HFF-Myc (cell line): ENCODE results near the gene HIRIP3.
"Not testable (repeated sequence)": the region's sequence is repeated elsewhere in the genome, so short reads cannot be mapped to it uniquely, and the experiment has no call there.

Experiments
- DNase-seq: peaks from one replicate; pipeline ENCODE4 v3.0.0-alpha.2; 2011; ENCODE audit warnings: low read depth; ENCODE audit errors: extremely low read depth
- H3K4me3 ChIP-seq: replicated peaks from 2 replicates; pipeline ENCODE4 v1.5.1; 2011; ENCODE audit warnings: low read depth, mild to moderate bottlenecking, control low read depth, low read length
- CTCF ChIP-seq: IDR thresholded peaks from 2 replicates; pipeline ENCODE4 v1.5.1; 2012; ENCODE audit warnings: mild to moderate bottlenecking, low read depth, low read length, control low read depth; ENCODE audit errors: missing control alignments

Gene HIRIP3

GRCh38 chr16:30025156-30025555, 29.7 kb upstream of the HIRIP3 start:
- no peak for TF ChIP-seq CTCF
- no peak overlapping the region for H3K4me3 ChIP-seq
- DNase-seq = no peak

GRCh38 chr16:30024451-30024850, 29.0 kb upstream of the HIRIP3 start:
- TF ChIP-seq CTCF = no peak
- no peak overlapping the region for H3K4me3 ChIP-seq
- DNase-seq = no peak

GRCh38 chr16:30023586-30023985, 28.2 kb upstream of the HIRIP3 start:
- no peak for TF ChIP-seq CTCF
- DNase-seq = no peak
- H3K4me3 ChIP-seq = no peak overlapping the region

- H3K4me3 ChIP-seq = no peak within 1 kb of the TSS
- no peak for DNase-seq
- TF ChIP-seq CTCF = no peak
Measured at GRCh38 chr16:30022887-30023286, 27.5 kb upstream of the HIRIP3 start, which contains the start of gene C16orf92. TSS of gene C16orf92 (plus strand) at chr16:30023198. CDS start at chr16:30023341, 143 bp downstream.

GRCh38 chr16:30018731-30019158, 23.3 kb upstream of the HIRIP3 start:
- TF ChIP-seq CTCF = no peak
- no peak overlapping the region for H3K4me3 ChIP-seq
- DNase-seq = no peak

- H3K4me3 ChIP-seq, DNase-seq: not testable (repeated sequence)
Measured at GRCh38 chr16:30017937-30018336, 22.5 kb upstream of the HIRIP3 start.

GRCh38 chr16:30017277-30017656, 21.9 kb upstream of the HIRIP3 start:
- no peak for DNase-seq
- H3K4me3 ChIP-seq = no peak overlapping the region
- no peak for TF ChIP-seq CTCF
